Heart left ventricle (tissue), 16 donors: ENCODE results near the gene SIN3B. TPM values are rescaled to one million over a fixed set of nuclear protein-coding genes. Genes with fewer than 3 reads are reported as not detected.

Experiments
- ATAC-seq, 4 donors: fragments of 200-7000 bp; cut with Tn5 transposase; one replicate each; pipeline ENCODE4 v1.9.1; 2020 to 2022; ENCODE audit warnings: moderate library complexity in 4 of 4, mild to moderate bottlenecking in 3 of 4, moderate number of reproducible peaks in 1 of 4
- DNase-seq, 5 donors: peaks; one replicate each; pipeline ENCODE4 v3.0.0-alpha.2; 2020
- H3K27ac ChIP-seq, 12 donors: fragments of 200-600 bp; sonication (generic) in 4 of 12; one replicate each; pipeline versions ENCODE4 v1.5.0 to v1.8.0; 2016 to 2022; ENCODE audit warnings: mild to moderate bottlenecking in 2 of 12
- H3K27me3 ChIP-seq, 9 donors: fragments of 200-600 bp; sonication (generic) in 2 of 9; one replicate each; pipeline versions ENCODE4 v1.5.1 to v1.8.0; 2016 to 2022; ENCODE audit warnings: mild to moderate bottlenecking in 3 of 9
- H3K36me3 ChIP-seq, 9 donors: fragments of 200-600 bp; sonication (generic) in 2 of 9; one replicate each; pipeline versions ENCODE4 v1.5.0 to v1.8.0; 2018 to 2022; ENCODE audit warnings: mild to moderate bottlenecking in 2 of 9
- H3K4me1 ChIP-seq, 12 donors: fragments of 200-600 bp; sonication (generic) in 4 of 12; one replicate each; pipeline versions ENCODE4 v1.5.0 to v1.8.0; 2016 to 2022; ENCODE audit warnings: mild to moderate bottlenecking in 3 of 12
- H3K4me3 ChIP-seq, 12 donors: fragments of 200-600 bp; sonication (generic) in 4 of 12; one replicate each; pipeline versions ENCODE4 v1.5.0 to v1.8.0; 2017 to 2022; ENCODE audit warnings: mild to moderate bottlenecking in 9 of 12, moderate library complexity in 4 of 12
- H3K9me3 ChIP-seq, 12 donors: fragments of 200-600 bp; sonication (generic) in 4 of 12; one replicate each; pipeline versions ENCODE4 v1.5.0 to v1.8.0; 2016 to 2022; ENCODE audit warnings: mild to moderate bottlenecking in 1 of 12
- POLR2A ChIP-seq, 2 donors: fragments of 450-650 bp; IDR thresholded peaks; one replicate each; pipeline ENCODE4 v1.6.1; 2017; ENCODE audit warnings: antibody characterized with exemption in 2 of 2, mild to moderate bottlenecking in 2 of 2, moderate library complexity in 2 of 2
- WGBS, 4 donors: extraction: QIAGEN DNeasy Blood & Tissue Kit in 2 of 4; methylation state at CpG; one replicate each; pipeline versions ENCODE4 v1.1.5 to v1.1.7; 2013 to 2018; 5-methylcytosine and 5-hydroxymethylcytosine counted together
- intact Hi-C, 10 donors: fragments of 100-400 bp; cut with DNase I; formaldehyde crosslinking; loops; one replicate each; pipeline versions ENCODE4 v1.11.1 to v1.14.2; 2022
- polyA plus RNA-seq, 2 donors: library from polyadenylated mRNA; stranded (reverse); fragments of 200-250 nt; gene quantifications; one replicate each; pipeline ENCODE4 v1.2.3, GENCODE V29; 2013
- total RNA-seq, 9 donors: library from RNA; depleted of rRNA in 2 of 9; stranded (reverse); fragments of >200 nt in 2 of 9; fragmentation: NEBNext Ultra II Directional in 3 of 9; extraction: Animal tissue kit (Norgen Biotek cat#: 25700) in 3 of 9; gene quantifications; one replicate each; pipeline versions ENCODE4 v1.1.0 to v1.2.4, GENCODE V29; 2016 to 2023
- TF ChIP-seq, protein P1 (sequence below), 12 donors: fragments of 200-600 bp; sonication (generic) in 4 of 12; IDR thresholded peaks; one replicate each; pipeline versions ENCODE4 v1.5.0 to v1.8.0; 2018 to 2022; ENCODE audit warnings: antibody characterized with exemption in 12 of 12, mild to moderate bottlenecking in 5 of 12
- donor health status: ischemic (EF 13 %, LVEDD 7.1; RV severe dilation, severe dysfunction).
- donor health status: healthy with polysubstance abuse.
- donor health status: DM: no; HTN: yes; CAD: no.
- donor health status: DM: no; HTN: no; CAD: no.
- donor health status: ischemic (EF 25% LVEDD 6.9; RV normal size, moderate dysfunction).
- donor health status: ischemic (EF 25% LVEDD 5.7; RV mildly dilated, moderate dysfunction).
- donor health status: healthy.
- donor health status: DM: yes; HTN: yes; CAD: no.
- donor health status: ischemic (EF 35%, LVEDD 5.7; RV mildly dilated, moderate dysfunction).
- donor health status: nonischemic (EF 11% LVEDD 7.7; RV severe dilation, severe dysfunction).
- donor health status: DM: yes; HTN: yes; CAD: no.
- donor health status: PGD.
- donor health status: ischemic (EF 29% LVEDD 5.4; RV normal size, mild dysfunction).
- donor health status: nonischemic (EF 23%, LVEDD 6.1; RV moderate dilation, normal function).

The SIN3B gene
- total and polyA plus RNA-seq, 11 donors, result 15.2 to 36.6 (median 24.6) TPM

DNA sequence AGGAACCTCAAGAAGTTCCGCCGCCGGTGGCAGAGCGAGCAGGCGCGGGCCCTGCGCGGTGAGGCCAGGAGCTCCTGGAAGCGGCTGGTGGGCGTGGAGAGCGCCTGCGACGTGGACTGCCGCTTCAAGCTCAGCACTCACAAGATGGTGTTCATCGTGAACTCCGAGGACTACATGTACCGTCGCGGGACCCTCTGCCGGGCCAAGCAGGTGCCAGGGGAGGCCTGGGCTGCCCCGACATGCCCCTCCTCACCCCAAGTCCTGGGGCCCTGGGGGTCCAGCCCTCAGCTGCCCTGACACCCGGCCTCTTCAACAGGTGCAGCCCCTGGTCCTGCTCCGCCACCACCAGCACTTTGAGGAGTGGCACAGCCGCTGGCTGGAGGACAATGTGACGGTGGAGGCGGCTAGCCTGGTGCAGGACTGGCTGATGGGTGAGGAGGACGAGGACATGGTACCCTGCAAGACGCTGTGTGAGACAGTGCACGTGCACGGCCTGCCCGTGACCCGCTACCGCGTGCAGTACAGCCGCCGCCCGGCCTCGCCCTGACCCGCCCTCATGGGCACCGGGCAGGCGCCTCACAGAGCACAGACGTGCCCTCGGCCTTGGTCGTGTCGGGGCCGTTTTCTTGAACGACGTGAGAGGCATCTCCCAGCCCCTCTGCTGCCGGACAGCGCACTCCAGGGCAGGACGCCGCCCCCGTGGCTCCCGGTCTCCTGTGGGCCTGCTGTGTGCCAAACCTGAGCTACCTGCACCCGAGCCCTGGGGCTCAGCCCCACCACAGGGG, 49.2 kb downstream of the SIN3B start:
- DNase-seq, result no peak
- Histone ChIP-seq H3K27me3 (no peaks in the 10 kb centered on the region), H3K36me3 (peaks cover 3 to 53% (median 46%) of the 10 kb centered on the region in 9 donors), H3K9me3 (peaks cover 0 to 26% (median 14%) of the 10 kb centered on the region in 12 donors), H3K4me1 (peaks cover 0 to 18% (median 6%) of the 10 kb centered on the region in 12 donors), H3K27ac (peak overlapping the region in 1 of 12 donors; percentile 77), H3K4me3 (no peak overlapping the region)
- 96 to 99% (median 96%) methylated on average over 32 to 55 of the region's 55 CpGs for WGBS, 4 donors
- ATAC-seq, result peak in 1 of 4 donors; percentile 9
- TF ChIP-seq, protein P1, sequence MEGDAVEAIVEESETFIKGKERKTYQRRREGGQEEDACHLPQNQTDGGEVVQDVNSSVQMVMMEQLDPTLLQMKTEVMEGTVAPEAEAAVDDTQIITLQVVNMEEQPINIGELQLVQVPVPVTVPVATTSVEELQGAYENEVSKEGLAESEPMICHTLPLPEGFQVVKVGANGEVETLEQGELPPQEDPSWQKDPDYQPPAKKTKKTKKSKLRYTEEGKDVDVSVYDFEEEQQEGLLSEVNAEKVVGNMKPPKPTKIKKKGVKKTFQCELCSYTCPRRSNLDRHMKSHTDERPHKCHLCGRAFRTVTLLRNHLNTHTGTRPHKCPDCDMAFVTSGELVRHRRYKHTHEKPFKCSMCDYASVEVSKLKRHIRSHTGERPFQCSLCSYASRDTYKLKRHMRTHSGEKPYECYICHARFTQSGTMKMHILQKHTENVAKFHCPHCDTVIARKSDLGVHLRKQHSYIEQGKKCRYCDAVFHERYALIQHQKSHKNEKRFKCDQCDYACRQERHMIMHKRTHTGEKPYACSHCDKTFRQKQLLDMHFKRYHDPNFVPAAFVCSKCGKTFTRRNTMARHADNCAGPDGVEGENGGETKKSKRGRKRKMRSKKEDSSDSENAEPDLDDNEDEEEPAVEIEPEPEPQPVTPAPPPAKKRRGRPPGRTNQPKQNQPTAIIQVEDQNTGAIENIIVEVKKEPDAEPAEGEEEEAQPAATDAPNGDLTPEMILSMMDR (IDR thresholded peaks at IDR 0.05), result no peak
- TF ChIP-seq POLR2A (IDR thresholded peaks at IDR 0.05), result no peak
- intact Hi-C loops, result no loop called here

DNA sequence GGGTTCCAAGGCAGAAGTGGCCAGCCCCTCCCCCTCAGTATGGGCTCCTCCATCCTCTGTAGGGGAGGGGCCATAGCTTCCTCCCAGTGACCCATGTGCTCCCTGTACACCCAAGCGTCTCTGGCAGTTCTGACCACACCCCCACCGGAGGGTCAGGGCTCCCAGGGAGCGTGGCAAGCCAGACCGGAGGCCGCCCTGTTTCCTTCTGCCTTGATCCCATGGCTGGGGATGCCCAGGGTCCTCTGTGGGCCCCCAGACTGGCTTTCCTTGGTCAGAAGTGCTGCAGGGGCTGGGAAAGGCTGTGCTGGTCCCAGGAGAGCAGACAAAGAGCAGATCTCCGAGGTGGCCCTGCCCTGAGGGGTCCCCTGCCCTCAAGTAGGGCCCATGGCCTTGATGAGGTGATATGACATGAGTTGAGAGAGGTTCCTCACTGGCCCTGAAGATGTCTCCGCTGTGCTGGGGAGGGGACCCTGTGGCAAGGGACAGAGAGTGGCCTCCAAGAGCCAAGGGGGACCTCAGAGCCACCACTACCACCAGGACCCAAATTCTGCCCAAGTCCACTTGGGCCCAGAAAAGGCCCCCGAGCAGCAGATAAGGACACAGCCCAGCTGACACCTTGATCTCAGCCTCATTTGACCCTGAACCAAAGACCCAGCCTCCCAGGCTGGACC, 51.8 kb downstream of the SIN3B start:
- intact Hi-C loops, result loop anchor here in 1 of 10 donors (5.0 kb wide), 1 partner anchor 39 kb away; no protein-coding TSS in a partner anchor
- Histone ChIP-seq H3K27ac (peak overlapping the region in 1 of 12 donors; percentile 1), H3K9me3 (peaks cover 0 to 26% (median 14%) of the 10 kb centered on the region in 12 donors), H3K4me3 (no peak overlapping the region), H3K27me3 (no peaks in the 10 kb centered on the region), H3K4me1 (peaks cover 0 to 16% (median 8%) of the 10 kb centered on the region in 12 donors), H3K36me3 (peaks cover 3 to 45% (median 40%) of the 10 kb centered on the region in 9 donors)
- DNase-seq, result no peak
- TF ChIP-seq, protein P1 (IDR thresholded peaks at IDR 0.05), result no peak
- no peak for TF ChIP-seq POLR2A (IDR thresholded peaks at IDR 0.05)
- peak in 1 of 4 donors; percentile 33 for ATAC-seq
- WGBS, 4 donors, result 86 to 100% (median 91%) methylated on average over 2 to 8 of the region's 8 CpGs

DNA sequence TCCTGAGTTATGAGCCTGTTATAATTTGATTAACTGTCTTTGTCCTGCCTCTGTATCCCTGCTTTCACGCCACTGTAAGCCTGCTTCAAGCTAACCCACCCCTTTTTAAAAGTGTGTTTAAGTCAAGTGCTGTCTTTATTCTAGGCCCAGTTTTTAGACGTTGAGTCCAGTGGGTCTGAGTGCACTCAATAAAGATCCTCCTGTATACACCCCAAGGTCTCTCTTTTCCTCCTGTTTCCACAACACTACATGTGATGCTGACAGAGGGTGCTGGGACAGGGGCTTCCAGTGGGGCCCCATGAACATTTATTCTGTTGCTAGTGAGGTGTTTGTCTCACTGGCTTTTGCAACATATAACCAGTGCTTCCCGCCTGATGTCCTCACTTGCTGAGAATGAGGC, 52.9 kb downstream of the SIN3B start:
- Histone ChIP-seq H3K4me1 (peaks cover 0 to 18% (median 12%) of the 10 kb centered on the region in 12 donors), H3K27me3 (no peaks in the 10 kb centered on the region), H3K9me3 (peaks cover 0 to 26% (median 14%) of the 10 kb centered on the region in 12 donors), H3K27ac (no peak overlapping the region), H3K36me3 (peaks cover 3 to 34% (median 30%) of the 10 kb centered on the region in 9 donors), H3K4me3 (no peak overlapping the region)
- ATAC-seq, result no peak
- 96 to 100% (median 97%) methylated on average over 3 of the region's 3 CpGs for whole genome bisulfite sequencing, 4 donors
- TF ChIP-seq POLR2A (IDR thresholded peaks at IDR 0.05), result no peak
- TF ChIP-seq, protein P1 (IDR thresholded peaks at IDR 0.05), result no peak
- intact Hi-C loops, result loop anchor here in 1 of 10 donors (5.0 kb wide), 1 partner anchor 40 kb away; no protein-coding TSS in a partner anchor
- no peak for DNase-seq

DNA sequence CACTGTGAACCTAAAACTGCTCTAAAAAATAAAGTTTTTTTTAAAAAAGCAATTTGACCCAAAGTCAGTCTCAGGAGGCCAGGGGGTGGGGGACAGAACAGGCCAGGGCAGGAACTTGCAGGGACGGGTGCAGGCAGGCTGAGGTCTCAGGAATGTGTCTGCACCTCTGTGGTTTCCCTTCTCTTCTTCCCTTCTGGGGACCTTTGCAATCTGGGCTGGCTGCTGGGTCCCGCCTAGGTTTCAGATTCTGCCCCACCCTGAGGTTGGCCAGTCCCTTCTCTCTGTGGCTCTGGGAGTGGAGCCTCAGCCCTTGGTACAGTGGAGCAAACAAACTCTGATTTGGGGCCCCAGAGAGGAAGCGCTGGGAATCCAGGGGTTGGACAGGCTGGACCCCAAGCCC, 54.3 kb downstream of the SIN3B start:
- H3K9me3 ChIP-seq, result peaks cover 0 to 26% (median 14%) of the 10 kb centered on the region in 12 donors
- DNase-seq, result no peak
- no peaks in the 10 kb centered on the region for H3K27me3 ChIP-seq
- ATAC-seq, result no peak
- no peak overlapping the region for H3K4me3 ChIP-seq
- WGBS, 4 donors, result 80 to 93% (median 91%) methylated on average over 1 to 3 of the region's 3 CpGs
- H3K27ac ChIP-seq, result no peak overlapping the region
- TF ChIP-seq, protein P1 (IDR thresholded peaks at IDR 0.05), result no peak
- TF ChIP-seq POLR2A (IDR thresholded peaks at IDR 0.05), result no peak
- peaks cover 2 to 20% (median 16%) of the 10 kb centered on the region in 9 donors for H3K36me3 ChIP-seq
- H3K4me1 ChIP-seq, result peaks cover 0 to 31% (median 17%) of the 10 kb centered on the region in 12 donors
- intact Hi-C loops, result loop anchor here in 1 of 10 donors (5.0 kb wide), 1 partner anchor 41 kb away; no protein-coding TSS in a partner anchor
